Ammon's horn (tissue), 1 donor: ENCODE data around the gene APOL5.

Experiments used
- DNase-seq: peaks from one replicate; pipeline ENCODE4 v3.0.0-alpha.2; 2016; ENCODE audit warnings: low spot score

The APOL5 gene

GRCh38 chr22:35742342-35743100 is 24.8 kb downstream of the APOL5 start:
- no peak for DNase-seq

GRCh38 chr22:35743326-35743860 is 25.7 kb downstream of the APOL5 start:
- no peak for DNase-seq

- DNase-seq, result no peak
Observed at GRCh38 chr22:35746248-35746647, 28.6 kb downstream of the APOL5 start.

GRCh38 chr22:35746946-35747703 is 29.5 kb downstream of the APOL5 start:
- DNase-seq, result no peak

- no peak for DNase-seq
Observed at GRCh38 chr22:35749808-35750207, 32.1 kb downstream of the APOL5 start.

GRCh38 chr22:35752006-35752862 is 34.6 kb downstream of the APOL5 start:
- no peak for DNase-seq

GRCh38 chr22:35752863-35753189 is 35.2 kb downstream of the APOL5 start:
- no peak for DNase-seq

- no peak for DNase-seq
Observed at GRCh38 chr22:35754761-35755160, 37.1 kb downstream of the APOL5 start.

GRCh38 chr22:35756722-35757121 is 39.0 kb downstream of the APOL5 start:
- DNase-seq, result no peak

GRCh38 chr22:35758394-35758793 is 40.7 kb downstream of the APOL5 start:
- DNase-seq, result no peak

GRCh38 chr22:35761037-35761436 is 43.4 kb downstream of the APOL5 start:
- peak; percentile 29 for DNase-seq

GRCh38 chr22:35766654-35767580 is 49.2 kb downstream of the APOL5 start:
- no peak for DNase-seq

GRCh38 chr22:35769974-35770373 is 52.3 kb downstream of the APOL5 start:
- DNase-seq, result no peak

GRCh38 chr22:35775339-35775738 is 57.7 kb downstream of the APOL5 start:
- no peak for DNase-seq

GRCh38 chr22:35777335-35777975 is 59.8 kb downstream of the APOL5 start:
- DNase-seq, result no peak
